PFSK-1 (cell line): ENCODE data around the gene BRIP1.

Source experiments
- POLR2AphosphoS5 ChIP-seq: IDR thresholded peaks from 2 replicates; pipeline ENCODE4 v1.6.1; 2012; ENCODE audit warnings: low read depth, mild to moderate bottlenecking, control low read depth, low read length, moderate library complexity
- TAF1 ChIP-seq: IDR thresholded peaks from 2 replicates; pipeline ENCODE4 v1.6.1; 2012; ENCODE audit warnings: low read length, control low read depth, borderline replicate concordance; ENCODE audit not compliant: insufficient read depth
- TF ChIP-seq, protein P1 (sequence below), 2 experiments: IDR thresholded peaks; 2 replicates each; pipeline versions ENCODE4 v1.6.1 to v1.8.0; 2011 to 2012; ENCODE audit warnings: low read depth in 2 of 2, low read length in 2 of 2, control low read depth in 1 of 2, inconsistent platforms in 1 of 2, mild to moderate bottlenecking in 1 of 2, moderate library complexity in 1 of 2; ENCODE audit not compliant: insufficient read depth in 1 of 2

DNA sequence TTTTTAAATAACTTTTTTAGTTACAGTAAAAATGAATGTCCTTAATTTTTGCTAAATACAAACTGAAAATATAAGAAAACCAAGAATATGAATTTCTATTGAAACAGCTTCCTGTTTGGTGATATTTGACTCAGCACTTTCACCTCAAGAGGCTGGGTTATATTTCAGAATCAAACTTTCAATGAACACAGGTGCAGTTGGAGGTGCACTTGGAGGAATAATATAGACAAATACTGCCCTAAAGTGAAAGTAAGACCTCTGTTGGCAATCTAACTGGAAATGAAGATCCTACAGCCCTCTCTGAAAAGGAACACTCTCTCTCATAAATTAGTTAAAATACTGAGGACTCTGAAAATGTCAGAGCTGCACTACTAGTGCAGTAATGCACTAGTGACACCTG lies 106.2 kb downstream of the BRIP1 start:
- TF ChIP-seq, protein P1, sequence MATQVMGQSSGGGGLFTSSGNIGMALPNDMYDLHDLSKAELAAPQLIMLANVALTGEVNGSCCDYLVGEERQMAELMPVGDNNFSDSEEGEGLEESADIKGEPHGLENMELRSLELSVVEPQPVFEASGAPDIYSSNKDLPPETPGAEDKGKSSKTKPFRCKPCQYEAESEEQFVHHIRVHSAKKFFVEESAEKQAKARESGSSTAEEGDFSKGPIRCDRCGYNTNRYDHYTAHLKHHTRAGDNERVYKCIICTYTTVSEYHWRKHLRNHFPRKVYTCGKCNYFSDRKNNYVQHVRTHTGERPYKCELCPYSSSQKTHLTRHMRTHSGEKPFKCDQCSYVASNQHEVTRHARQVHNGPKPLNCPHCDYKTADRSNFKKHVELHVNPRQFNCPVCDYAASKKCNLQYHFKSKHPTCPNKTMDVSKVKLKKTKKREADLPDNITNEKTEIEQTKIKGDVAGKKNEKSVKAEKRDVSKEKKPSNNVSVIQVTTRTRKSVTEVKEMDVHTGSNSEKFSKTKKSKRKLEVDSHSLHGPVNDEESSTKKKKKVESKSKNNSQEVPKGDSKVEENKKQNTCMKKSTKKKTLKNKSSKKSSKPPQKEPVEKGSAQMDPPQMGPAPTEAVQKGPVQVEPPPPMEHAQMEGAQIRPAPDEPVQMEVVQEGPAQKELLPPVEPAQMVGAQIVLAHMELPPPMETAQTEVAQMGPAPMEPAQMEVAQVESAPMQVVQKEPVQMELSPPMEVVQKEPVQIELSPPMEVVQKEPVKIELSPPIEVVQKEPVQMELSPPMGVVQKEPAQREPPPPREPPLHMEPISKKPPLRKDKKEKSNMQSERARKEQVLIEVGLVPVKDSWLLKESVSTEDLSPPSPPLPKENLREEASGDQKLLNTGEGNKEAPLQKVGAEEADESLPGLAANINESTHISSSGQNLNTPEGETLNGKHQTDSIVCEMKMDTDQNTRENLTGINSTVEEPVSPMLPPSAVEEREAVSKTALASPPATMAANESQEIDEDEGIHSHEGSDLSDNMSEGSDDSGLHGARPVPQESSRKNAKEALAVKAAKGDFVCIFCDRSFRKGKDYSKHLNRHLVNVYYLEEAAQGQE (IDR thresholded peaks at IDR 0.05; ENCODE audit: insufficient read depth in 1 of 2, low read depth in 2 of 2, low read length in 2 of 2), result no peak
- TF ChIP-seq TAF1 (no peak), POLR2AphosphoS5 (no peak)
